ENCODE measurements around the gene PCYT2.

Gene PCYT2

DNA sequence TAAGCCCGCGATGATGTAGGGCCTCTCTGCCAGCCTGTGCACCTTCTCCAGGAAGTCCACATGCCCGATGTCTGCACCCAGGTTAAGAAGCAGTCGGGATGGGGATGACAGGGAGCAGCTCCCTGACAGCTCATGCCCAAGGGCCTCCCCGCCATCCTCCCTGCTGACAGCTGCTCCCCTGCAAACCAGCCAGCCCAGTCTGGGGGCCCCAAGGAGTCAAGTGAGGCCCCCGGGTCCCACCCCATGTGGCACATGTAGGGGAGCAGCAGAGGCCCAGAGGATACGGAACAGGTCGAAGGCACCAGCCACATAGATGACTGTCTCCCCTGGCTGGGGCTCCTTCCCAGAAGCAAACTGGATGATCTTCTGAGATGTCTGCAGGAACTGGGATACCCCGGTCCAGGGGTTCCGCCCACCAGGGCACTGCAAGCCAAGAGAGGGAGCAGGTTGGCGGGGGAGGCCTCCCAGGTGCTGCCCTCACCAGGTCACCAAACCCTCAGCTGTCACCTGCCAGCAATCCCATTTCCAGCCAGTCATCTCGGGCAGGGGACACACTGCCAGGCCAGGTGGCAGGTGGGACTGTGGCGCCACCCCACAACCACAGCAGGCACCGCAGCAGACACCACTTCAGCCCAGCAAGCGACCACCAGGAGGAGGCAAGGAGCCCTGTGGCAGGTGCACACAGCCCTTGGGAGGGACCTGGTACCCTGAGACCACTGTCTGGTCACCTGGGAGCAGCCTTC lies 4.6 kb downstream of the PCYT2 start:
- no peak for TF ChIP-seq REST (IDR thresholded peaks at IDR 0.05; ENCODE audit: insufficient read depth in 1 of 2, low read depth in 2 of 2, low read length in 2 of 2)

- TF ChIP-seq REST (IDR thresholded peaks at IDR 0.05; ENCODE audit: insufficient read depth in 1 of 2, low read depth in 2 of 2, low read length in 2 of 2) (no peak), POLR2AphosphoS5 (IDR thresholded peaks at IDR 0.05; ENCODE audit: low read depth, low read length) (no peak), SIN3A (IDR thresholded peaks at IDR 0.05; ENCODE audit: borderline replicate concordance, insufficient read depth, low read length) (no peak), TAF1 (IDR thresholded peaks at IDR 0.05; ENCODE audit: borderline replicate concordance, insufficient read depth, low read length) (no peak), FOXP2 (optimal IDR thresholded peaks at IDR 0.05; ENCODE audit: borderline replicate concordance, extremely low read depth, extremely low read length, insufficient read depth) (no peak)
Observed at GRCh38 chr17:81905993-81906392, 5.2 kb downstream of the PCYT2 start.

DNA sequence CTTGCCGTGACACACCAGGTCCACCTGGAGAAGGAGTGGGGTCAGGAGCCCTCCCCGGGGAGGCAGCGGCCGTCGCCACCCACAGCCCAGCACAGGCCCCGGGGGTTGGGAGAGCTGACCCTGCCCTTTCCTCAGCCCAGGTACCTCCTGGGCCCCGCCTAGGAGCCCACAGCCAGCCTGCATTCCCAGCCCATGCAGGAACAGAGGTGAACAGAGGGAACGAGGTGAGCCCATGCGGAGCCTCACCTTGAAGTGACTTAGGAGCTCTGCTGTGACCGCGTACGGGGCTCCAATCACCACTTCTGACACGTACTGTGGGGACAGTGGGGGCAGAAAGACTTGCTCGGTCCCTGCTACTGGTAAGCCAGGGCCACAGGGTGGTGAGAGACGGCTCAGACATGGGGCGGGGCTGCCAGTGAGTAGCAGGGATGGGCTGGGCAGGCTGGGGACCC lies 5.7 kb downstream of the PCYT2 start:
- TF ChIP-seq REST (IDR thresholded peaks at IDR 0.05; ENCODE audit: insufficient read depth in 1 of 2, low read depth in 2 of 2, low read length in 2 of 2) (no peak), POLR2AphosphoS5 (IDR thresholded peaks at IDR 0.05; ENCODE audit: low read depth, low read length) (no peak), SIN3A (IDR thresholded peaks at IDR 0.05; ENCODE audit: borderline replicate concordance, insufficient read depth, low read length) (no peak), FOXP2 (optimal IDR thresholded peaks at IDR 0.05; ENCODE audit: borderline replicate concordance, extremely low read depth, extremely low read length, insufficient read depth) (no peak), TAF1 (IDR thresholded peaks at IDR 0.05; ENCODE audit: borderline replicate concordance, insufficient read depth, low read length) (no peak)

GRCh38 chr17:81904600-81905423 lies 6.4 kb downstream of the PCYT2 start:
- TF ChIP-seq REST (IDR thresholded peaks at IDR 0.05; ENCODE audit: insufficient read depth in 1 of 2, low read depth in 2 of 2, low read length in 2 of 2) (no peak), POLR2AphosphoS5 (IDR thresholded peaks at IDR 0.05; ENCODE audit: low read depth, low read length) (no peak), SIN3A (IDR thresholded peaks at IDR 0.05; ENCODE audit: borderline replicate concordance, insufficient read depth, low read length) (no peak), FOXP2 (optimal IDR thresholded peaks at IDR 0.05; ENCODE audit: borderline replicate concordance, extremely low read depth, extremely low read length, insufficient read depth) (no peak), TAF1 (IDR thresholded peaks at IDR 0.05; ENCODE audit: borderline replicate concordance, insufficient read depth, low read length) (no peak)

Measured in PFSK-1 (cell line).